GM19193 (cell line): ENCODE data around the gene CLMP.

Experiments
- POLR2A ChIP-seq: IDR thresholded peaks from 4 replicates; pipeline ENCODE4 v1.6.1; 2011; ENCODE audit not compliant: insufficient read depth, insufficient read length; ENCODE audit errors: extremely low read depth

The CLMP gene

DNA sequence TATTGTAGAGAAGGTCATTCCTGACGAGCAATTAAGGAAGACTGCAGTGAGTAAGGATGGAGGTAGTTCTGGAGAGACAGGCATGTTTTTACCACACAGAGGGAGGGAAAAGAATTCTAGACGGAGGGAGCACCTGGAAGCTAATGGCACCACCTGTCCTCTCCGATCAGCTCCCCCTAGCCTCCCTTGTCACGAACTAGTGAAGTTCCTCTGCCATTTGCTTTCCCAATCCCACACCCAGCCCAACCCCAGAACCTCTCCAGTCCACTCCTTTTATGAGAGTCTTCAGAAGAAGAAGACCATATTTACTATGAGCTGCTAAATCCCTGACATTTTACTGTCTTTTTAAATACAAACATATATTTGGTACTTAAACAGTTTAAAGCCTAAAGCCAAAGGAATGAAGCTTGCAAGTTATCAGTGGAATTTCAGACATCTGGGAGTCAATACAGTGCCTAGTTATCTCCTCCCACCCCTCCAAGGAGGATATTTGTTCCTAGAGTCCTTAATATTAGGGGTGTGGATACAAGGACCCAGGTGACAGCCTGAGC lies 87.0 kb downstream of the CLMP start:
- TF ChIP-seq POLR2A = no peak

DNA sequence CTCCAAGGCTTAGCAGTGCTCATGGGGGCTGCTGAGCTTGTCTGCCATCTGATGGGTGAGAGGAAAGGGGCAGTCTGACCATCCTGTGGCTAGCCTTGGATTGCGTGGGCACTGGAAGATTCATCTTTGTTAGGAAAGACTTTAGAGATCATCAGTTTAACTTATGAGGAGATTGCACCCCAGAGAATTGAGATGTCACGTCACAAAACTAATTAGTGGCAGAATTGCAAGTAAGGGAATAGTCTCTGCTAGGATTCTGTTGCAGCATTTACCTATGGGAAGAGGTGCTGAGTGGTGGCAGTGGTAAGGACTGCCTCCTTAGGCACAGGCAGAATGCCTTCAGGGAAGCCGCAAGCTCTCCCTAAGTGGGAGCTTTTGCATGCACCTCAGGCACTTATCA lies 90.4 kb downstream of the CLMP start:
- no peak for TF ChIP-seq POLR2A

DNA sequence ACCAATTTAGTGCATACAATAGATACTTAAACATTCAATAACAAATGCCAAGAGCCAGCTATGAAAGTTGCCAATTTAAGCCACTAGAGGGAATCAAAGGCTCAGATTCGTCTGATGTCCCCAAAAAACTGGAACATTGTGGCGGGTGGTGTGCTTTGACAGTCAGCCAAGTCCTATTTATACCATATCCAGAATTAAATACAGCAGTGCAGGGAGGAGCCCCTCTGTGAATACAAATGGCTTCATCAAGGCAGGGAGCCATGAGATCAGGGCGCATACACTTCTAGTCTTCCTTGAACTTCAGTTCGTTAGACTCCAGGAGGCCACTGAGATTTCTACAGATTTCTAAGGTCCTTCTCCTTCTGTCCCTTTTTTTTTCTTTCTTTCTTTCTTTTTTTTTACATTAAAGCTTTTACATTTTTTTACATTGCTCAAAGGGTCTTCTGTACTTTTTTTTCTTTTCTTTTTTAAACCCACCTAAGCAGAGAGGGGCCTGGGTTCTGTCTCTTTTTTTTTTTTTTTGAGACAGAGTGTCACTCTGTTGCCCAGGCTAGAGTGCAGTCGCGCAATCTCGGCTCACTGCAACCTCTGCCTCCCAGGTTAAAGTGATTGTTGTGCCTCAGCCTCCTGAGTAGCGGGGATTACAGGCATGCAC lies 91.6 kb downstream of the CLMP start:
- no peak for TF ChIP-seq POLR2A

DNA sequence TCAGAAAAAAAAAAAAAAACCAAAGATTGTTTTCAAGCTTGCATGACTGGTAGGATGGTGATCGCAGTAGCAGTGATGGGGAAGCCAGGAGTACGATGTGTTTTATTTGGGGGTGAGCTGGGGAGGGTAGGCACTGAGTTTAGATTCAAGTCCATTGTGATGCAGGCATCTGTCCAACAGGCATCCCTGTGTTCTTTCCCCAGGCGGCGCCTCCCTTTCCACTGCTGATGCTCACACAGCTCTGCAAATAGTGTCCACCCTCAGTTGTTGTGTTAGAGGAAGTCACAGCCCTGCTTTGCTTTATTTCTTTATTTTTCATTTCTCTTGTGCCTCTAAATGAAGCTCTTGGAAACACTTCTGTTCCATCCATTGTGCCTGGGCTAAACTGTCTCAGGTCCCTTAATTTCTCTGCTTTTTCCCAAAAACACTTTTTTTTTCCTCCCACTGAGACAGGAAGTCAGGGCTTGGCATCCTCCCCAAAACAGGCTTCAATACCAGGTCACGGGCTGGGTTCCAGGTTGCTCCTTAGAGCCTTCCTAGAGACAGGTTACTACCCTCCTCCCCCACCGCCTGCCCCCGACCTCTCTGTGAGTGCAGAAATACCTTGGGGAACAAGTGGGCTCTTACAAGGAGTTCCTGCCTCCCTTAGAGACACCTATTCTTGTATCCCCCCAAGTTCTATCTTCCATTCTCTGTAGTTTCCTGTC lies 94.5 kb downstream of the CLMP start:
- TF ChIP-seq POLR2A = no peak

DNA sequence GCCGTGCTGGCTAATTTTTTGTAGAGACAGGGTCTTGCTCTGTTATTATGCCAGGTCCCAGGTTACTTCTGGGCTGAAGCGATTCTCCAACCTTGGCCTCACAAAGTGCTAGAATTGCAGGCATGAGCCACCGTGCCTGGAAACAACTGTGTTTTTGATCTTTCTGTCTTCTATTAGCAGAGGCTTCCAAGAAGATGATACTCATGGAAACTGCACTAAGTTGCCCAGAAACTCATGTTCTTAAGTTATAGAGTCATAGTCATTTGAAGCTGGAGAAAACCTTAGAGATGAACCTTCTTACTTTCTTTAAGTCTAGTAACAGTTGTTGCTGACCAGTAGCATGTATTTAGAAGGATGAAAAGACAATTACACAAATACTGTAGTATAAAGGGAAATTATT lies 96.1 kb downstream of the CLMP start:
- TF ChIP-seq POLR2A = no peak

DNA sequence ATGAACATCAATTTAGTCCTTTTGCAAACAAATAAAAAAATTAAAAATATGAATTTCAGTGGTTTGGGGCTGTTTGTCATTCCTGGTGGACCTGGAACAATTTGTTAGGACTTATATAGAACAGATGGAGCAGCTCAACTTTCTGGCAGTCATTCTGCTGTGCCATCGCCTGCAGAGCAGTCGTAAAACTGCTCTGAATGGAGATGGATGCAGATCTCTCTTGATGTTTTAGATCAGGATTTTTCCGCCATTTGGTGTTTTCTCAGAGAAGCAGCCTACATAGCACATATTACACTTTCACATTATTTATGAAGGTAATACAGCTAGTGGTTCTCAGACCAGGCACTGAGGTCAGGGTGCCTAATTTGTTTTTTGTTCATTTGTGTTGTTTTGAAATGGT lies 101.3 kb downstream of the CLMP start:
- TF ChIP-seq POLR2A = no peak

DNA sequence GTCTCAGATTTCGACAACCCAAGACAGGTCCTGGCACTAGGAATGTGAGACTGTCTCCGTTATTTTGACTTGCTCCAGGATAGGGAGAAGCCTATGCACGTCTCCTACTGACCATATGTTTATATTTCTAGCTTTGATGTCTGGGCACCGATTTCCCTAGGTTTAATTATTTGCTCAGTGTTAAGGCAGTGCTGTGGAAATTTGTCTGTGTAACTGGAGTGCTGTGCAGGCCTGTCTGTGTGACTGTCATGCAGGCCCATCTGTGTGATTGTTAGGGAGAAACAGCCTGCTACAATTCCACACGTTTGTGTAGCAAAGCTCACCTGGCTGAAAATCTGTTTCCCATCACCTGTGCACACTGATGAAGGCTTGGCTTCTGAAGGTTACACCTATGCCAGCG lies 103.5 kb downstream of the CLMP start:
- TF ChIP-seq POLR2A = no peak

DNA sequence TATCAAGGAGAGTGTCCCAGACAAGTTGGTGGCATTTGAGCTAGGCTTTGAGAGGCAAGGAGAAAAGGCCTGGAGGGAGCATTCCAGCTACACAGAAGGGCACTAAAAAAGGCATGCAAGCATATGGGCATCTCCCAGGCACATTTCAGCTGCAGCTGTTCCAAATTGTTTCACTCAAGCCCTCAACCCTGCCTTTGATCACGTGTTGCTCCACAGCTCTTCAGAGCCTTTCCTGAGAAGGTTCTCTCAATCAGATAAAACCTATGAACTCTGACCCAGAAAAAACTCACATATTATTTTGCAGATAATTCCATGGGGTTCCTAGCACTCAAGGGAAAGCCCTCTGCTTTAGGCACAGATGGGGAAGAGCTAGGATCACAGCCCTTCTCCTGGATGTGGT lies 108.7 kb downstream of the CLMP start:
- no peak for TF ChIP-seq POLR2A

DNA sequence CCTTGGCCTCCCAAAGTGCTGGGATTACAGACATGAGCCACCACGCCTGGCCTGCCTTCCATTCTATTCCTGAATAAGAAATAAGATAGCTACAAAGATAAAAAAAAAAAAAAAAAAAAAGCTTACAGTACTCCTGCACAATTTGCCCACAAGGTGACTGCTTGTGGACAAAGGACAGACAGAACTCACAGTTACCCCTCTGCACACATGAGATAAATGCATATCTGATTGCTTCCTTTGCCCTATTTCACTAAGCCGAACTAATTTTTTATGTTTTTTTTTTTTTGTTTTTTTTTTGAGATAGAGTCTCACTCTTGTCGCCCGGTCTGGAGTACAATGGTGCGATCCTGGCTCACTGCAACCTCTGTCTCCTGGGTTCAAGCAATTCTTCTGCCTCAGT lies 109.6 kb downstream of the CLMP start:
- no peak for TF ChIP-seq POLR2A

DNA sequence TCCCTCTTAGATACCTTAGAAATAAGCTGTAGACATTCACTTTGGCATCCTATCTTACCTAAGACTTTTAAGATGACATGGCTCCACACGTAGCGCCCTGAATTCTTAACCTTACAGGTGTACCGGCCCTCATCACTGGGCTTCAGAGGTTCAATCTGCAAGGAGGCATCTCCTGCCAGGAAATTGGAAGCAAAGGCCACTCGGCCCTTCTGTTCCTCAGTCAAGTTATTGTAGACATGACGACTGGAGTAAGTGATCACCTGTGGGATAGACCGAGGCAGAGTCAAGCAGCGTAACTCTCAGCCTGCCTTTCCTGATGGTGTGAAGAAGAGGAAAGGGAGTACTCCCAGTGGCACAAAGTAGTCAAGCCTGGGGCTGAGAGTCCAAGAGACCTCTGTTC lies 110.6 kb downstream of the CLMP start:
- TF ChIP-seq POLR2A = no peak

DNA sequence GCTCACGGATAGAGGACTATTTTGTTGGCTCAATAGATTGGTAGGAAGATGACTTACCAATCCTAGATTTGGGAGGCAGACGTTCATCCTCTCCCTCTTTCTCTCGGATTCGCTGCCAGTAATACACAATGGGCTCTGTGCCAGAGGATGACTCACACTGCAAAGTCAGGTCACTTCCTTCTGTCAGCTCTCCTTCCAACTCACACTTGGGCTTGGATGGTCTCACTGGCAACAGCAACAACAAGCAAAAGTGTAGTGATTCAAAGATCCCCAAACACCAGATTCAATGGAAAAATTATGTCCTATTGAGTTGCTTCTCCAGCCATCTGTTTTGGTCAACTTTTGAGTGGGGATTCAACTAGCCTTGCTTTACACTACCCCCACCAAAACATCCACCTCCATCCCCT lies 111.4 kb downstream of the CLMP start:
- no peak for TF ChIP-seq POLR2A

DNA sequence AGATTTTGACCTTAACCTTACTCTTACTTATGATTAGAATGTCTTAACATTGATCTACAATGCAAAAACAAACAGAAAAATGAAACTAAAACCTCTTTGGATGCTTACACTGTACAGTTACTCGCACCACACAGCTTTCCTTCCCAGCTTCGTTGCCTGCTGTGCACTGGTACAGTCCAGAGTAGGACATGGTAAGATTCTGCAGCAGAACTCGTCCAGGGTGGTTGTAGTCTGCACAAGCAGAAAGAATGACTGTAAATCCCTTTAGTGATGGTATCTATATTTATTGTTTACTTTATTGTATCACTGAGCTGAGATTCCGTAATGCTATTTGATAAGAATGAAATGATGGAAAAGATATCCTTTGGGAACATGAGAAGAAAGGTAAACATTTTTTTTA lies 112.1 kb downstream of the CLMP start:
- TF ChIP-seq POLR2A = no peak

DNA sequence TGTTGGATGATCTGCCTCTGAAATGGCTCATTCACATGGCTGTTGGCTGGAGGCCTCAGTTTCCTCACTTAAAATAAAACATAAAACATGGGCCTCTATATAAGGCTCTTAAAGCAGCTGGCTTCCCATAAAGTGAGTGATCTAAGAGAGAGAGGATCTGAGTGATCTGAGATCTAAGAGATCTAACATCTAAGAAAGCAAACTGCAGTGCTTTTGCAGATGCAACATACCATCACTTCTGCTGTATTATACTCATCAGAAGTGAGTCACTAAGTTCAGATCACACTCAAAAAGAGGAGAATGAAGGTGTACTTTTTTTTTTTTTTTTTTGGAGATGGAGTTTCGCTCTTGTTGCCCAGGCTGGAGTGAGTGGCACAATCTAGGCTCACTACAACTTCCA lies 115.0 kb downstream of the CLMP start:
- no peak for TF ChIP-seq POLR2A

DNA sequence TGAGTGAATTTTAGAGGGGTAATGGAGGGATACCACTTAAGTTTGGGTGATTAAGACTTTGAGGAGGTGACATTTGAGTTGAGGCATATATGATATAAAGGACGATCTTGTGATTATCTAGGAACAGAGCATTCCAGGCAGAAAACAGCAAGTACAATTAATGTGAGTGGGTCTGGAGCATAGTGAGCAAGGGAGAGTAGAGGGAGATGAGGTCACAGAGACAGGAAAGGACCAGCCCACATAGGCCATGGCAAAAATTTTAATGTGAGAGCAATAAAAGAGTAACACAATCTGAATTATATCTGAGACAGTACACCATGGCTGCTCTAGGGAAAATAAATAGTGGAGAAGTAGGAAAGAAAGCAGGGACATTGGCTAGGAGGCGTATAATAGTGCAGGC lies 118.6 kb downstream of the CLMP start:
- TF ChIP-seq POLR2A = no peak

DNA sequence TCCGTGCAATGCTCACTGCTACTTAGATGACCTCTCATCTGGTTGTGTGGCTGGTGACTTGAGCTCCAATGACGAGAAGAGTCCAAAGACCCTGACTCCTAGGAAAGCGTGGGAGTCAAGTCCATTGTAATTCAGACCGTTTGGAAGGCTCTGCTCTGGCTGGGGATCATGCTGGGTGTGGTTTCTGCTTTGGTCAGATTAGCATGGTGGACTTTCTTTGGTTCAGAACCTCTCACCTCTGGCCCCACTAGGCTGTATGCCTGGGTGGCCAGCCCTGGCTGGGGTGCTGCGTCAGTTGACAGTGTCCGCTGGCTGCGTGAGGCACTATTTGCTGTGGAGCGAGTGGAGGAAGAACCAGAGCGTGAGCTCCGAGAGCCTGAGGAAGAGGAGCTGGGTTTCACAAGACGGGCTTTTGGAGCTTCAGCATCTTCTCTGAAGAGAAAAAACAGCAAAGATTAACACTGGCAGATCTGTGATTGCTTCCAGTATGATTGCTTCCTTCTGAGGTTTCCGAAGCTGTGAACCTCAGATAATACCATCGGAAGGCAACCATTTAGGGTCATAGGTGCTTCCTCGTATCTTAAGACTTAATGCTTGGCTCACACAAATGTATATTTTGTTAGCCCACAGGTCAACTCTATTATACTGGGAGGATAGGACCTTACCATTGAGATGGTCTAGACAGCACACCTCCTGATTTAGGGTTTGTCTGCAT lies 121.5 kb downstream of the CLMP start:
- no peak for TF ChIP-seq POLR2A

DNA sequence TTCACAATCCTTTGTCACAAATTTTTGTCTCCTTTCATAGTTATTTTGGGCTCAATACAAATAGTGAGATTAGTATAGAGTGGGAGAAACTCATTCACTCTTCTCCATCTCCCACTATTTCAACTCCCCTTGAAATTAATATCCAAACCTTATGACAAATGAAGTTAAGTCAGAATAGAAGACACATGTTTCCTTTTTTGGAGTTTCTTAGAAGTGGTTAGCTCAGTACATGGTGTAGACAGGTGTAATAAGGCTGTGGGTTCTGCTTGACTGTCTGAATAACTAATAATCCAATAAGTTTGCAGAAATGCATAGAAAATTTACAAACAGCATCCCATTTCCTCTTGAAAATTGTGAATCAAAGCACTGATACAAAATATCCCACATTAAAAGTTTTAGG lies 122.3 kb downstream of the CLMP start:
- no peak for TF ChIP-seq POLR2A
